Measurements from ENCODE around the gene LRRC74B.

- TF ChIP-seq CTCF (IDR thresholded peaks at IDR 0.05) (no peak), POLR2A (IDR thresholded peaks at IDR 0.05) (no peak)
Measured at GRCh38 chr22:21031545-21032036, 14.2 kb upstream of the LRRC74B start.

Measured in adrenal gland (tissue), 5 donors.